GM19372 (cell line): Measurements from ENCODE around the gene FGD4.

Experiments
- ATAC-seq: cut with Tn5 transposase; IDR thresholded peaks from one replicate; pipeline ENCODE4 v1.9.1; 2021; ENCODE audit warnings: mild to moderate bottlenecking, low read depth, moderate library complexity; ENCODE audit not compliant: unreplicated experiment

Gene FGD4

GRCh38 chr12:32454075-32454474 is 54.7 kb downstream of the FGD4 start:
- no peak for ATAC-seq

GRCh38 chr12:32454866-32455265 is 55.5 kb downstream of the FGD4 start:
- no peak for ATAC-seq

- ATAC-seq, result peak; percentile 53
Measured at GRCh38 chr12:32455607-32456071, 56.3 kb downstream of the FGD4 start.

- ATAC-seq, result no peak
Measured at GRCh38 chr12:32457251-32458025, 58.1 kb downstream of the FGD4 start.

GRCh38 chr12:32460638-32461037 is 61.3 kb downstream of the FGD4 start:
- ATAC-seq, result no peak

GRCh38 chr12:32462908-32463307 is 63.5 kb downstream of the FGD4 start:
- ATAC-seq, result no peak

GRCh38 chr12:32466187-32466586 is 66.8 kb downstream of the FGD4 start:
- ATAC-seq, result no peak

GRCh38 chr12:32466986-32467711 is 67.8 kb downstream of the FGD4 start:
- ATAC-seq, result no peak

- no peak for ATAC-seq
Measured at GRCh38 chr12:32467959-32468863, 68.9 kb downstream of the FGD4 start.

GRCh38 chr12:32470936-32471470 is 71.6 kb downstream of the FGD4 start:
- no peak for ATAC-seq

GRCh38 chr12:32471591-32472001 is 72.2 kb downstream of the FGD4 start:
- no peak for ATAC-seq

- ATAC-seq, result no peak
Measured at GRCh38 chr12:32475724-32476123, 76.4 kb downstream of the FGD4 start.

GRCh38 chr12:32476446-32476845 is 77.1 kb downstream of the FGD4 start:
- no peak for ATAC-seq

- no peak for ATAC-seq
Measured at GRCh38 chr12:32477714-32478113, 78.4 kb downstream of the FGD4 start.

- ATAC-seq, result no peak
Measured at GRCh38 chr12:32478166-32478565, 78.8 kb downstream of the FGD4 start.

- ATAC-seq, result no peak
Measured at GRCh38 chr12:32478858-32479725, 79.7 kb downstream of the FGD4 start.

- peak; percentile 87 for ATAC-seq
Measured at GRCh38 chr12:32482226-32482625, 82.9 kb downstream of the FGD4 start.

GRCh38 chr12:32483499-32483898 is 84.1 kb downstream of the FGD4 start:
- no peak for ATAC-seq

GRCh38 chr12:32483993-32484392 is 84.6 kb downstream of the FGD4 start:
- no peak for ATAC-seq

- ATAC-seq, result no peak
Measured at GRCh38 chr12:32486158-32486557, 86.8 kb downstream of the FGD4 start.
